ENCODE measurements around the gene KIAA1217. TPM values are rescaled to one million over a fixed set of nuclear protein-coding genes. Genes with fewer than 3 reads are reported as not detected.

Gene KIAA1217
- total and polyA plus RNA-seq, 9 of the 15 experiments (the other 6 are each of a cell fraction or from before 2014, with no cell fraction given): 0.04 TPM; not detected in 8

DNA sequence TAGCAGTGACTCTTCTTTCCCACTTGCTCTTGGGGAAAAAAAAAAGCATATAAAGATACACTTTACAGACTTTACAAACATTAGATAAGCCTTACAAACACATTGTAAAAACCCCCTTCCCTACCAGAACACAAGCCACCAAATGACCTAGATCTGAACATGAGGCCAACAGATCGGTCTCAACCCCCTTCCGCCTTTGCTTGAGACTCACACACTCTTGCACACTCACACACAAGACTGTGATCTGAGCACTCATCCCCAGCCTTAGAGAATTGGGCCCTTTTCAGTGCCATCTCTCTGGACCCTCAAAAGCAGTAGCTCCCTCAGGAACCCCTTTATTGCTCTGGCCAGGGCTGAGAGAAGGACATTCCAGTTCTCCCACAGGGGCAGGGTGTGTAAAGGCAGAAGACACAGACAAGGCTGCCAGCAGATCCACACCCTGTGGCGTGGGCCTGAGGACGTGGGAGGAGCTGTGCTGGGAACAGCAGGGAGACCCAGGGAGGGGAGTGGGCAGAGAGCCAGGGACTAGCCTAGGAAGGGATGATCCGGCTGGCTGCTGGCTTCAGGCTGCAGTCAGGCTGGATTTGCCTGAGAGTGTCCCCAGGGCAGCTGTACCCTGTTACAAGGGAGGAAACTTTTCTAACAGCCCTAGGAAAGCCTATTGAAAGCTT lies 206.7 kb downstream of the KIAA1217 start:
- 0% methylated on average over 5 of the region's 5 CpGs for WGBS (ENCODE audit: insufficient coverage, low coverage, missing lambda C conversion rate)
- Histone ChIP-seq H3K79me2 (ENCODE audit: control insufficient read depth, insufficient read depth, low read length) (no peaks in the 10 kb centered on the region), H3K4me1 (replicated peaks in 1 of 2; ENCODE audit: control insufficient read depth in 2 of 2, insufficient read depth in 2 of 2, low read length in 2 of 2) (no peaks in the 10 kb centered on the region), H3K9ac (ENCODE audit: insufficient read depth in 1 of 2, low read depth in 2 of 2, low read length in 2 of 2) (no peak overlapping the region; a peak in 1 of 4 replicates), H3K27me3 (ENCODE audit: control insufficient read depth in 2 of 2, insufficient read depth in 2 of 2, low read length in 2 of 2) (no peaks in the 10 kb centered on the region), H3K9me1 (ENCODE audit: control insufficient read depth, insufficient read depth, low read length) (no peaks in the 10 kb centered on the region), H3K9me3 (replicated peaks; ENCODE audit: control insufficient read depth, insufficient read depth, low read depth, low read length) (no peaks in the 10 kb centered on the region), H4K20me1 (replicated peaks; ENCODE audit: control insufficient read depth, insufficient read depth, low read length) (no peaks in the 10 kb centered on the region), H3K27ac (ENCODE audit: extremely low read depth, low read depth, low read length) (no peak overlapping the region), H2AFZ (ENCODE audit: low read depth, low read length) (no peak overlapping the region), H3K4me3 (no peak overlapping the region), H3K36me3 (ENCODE audit: control insufficient read depth, insufficient read depth, low read length) (no peaks in the 10 kb centered on the region), H3K4me2 (ENCODE audit: insufficient read depth, low read length) (no peak overlapping the region)
- no peak for ATAC-seq
- no peak for DNase-seq (ENCODE audit: extremely low read depth in 1 of 4, low spot score in 3 of 4)
- ChIA-PET CTCF (ENCODE audit: low intra/inter-chr PET ratio) (no interaction called here), POLR2A (no interaction called here)
- no peak for FAIRE-seq
- BruUV-seq (replicated peaks): no TSS peak
- intact Hi-C loops (cut with micrococcal nuclease) (no loop called here), in situ Hi-C loops (cut with MboI) (no loop called here)
- TF ChIP-seq CBFA2T3 (IDR thresholded peaks at IDR 0.05) (no peak), KHSRP (IDR thresholded peaks at IDR 0.05) (no peak), CBFB (CRISPR knock-in tag; IDR thresholded peaks at IDR 0.05) (no peak), HEY1 (CRISPR knock-in tag; IDR thresholded peaks at IDR 0.05; ENCODE audit: borderline replicate concordance) (no peak), SIN3B (IDR thresholded peaks at IDR 0.05; ENCODE audit: low read depth) (no peak), NBN (IDR thresholded peaks at IDR 0.05; ENCODE audit: low read depth) (no peak), CHD4 (IDR thresholded peaks at IDR 0.05; ENCODE audit: insufficient read depth, insufficient replicate concordance, low read depth, low read length, poor library complexity, severe bottlenecking) (no peak), SMARCE1 (IDR thresholded peaks at IDR 0.05) (no peak), BCL6 (CRISPR knock-in tag; IDR thresholded peaks at IDR 0.05) (no peak), ZNF695 (CRISPR knock-in tag; IDR thresholded peaks at IDR 0.05) (no peak), NCOA4 (IDR thresholded peaks at IDR 0.05; ENCODE audit: partially characterized antibody) (no peak)
- TF ChIP-seq, protein P1, sequence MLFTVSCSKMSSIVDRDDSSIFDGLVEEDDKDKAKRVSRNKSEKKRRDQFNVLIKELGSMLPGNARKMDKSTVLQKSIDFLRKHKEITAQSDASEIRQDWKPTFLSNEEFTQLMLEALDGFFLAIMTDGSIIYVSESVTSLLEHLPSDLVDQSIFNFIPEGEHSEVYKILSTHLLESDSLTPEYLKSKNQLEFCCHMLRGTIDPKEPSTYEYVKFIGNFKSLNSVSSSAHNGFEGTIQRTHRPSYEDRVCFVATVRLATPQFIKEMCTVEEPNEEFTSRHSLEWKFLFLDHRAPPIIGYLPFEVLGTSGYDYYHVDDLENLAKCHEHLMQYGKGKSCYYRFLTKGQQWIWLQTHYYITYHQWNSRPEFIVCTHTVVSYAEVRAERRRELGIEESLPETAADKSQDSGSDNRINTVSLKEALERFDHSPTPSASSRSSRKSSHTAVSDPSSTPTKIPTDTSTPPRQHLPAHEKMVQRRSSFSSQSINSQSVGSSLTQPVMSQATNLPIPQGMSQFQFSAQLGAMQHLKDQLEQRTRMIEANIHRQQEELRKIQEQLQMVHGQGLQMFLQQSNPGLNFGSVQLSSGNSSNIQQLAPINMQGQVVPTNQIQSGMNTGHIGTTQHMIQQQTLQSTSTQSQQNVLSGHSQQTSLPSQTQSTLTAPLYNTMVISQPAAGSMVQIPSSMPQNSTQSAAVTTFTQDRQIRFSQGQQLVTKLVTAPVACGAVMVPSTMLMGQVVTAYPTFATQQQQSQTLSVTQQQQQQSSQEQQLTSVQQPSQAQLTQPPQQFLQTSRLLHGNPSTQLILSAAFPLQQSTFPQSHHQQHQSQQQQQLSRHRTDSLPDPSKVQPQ (CRISPR knock-in tag; IDR thresholded peaks at IDR 0.05; ENCODE audit: borderline replicate concordance): no peak
- TF ChIP-seq, protein P2, sequence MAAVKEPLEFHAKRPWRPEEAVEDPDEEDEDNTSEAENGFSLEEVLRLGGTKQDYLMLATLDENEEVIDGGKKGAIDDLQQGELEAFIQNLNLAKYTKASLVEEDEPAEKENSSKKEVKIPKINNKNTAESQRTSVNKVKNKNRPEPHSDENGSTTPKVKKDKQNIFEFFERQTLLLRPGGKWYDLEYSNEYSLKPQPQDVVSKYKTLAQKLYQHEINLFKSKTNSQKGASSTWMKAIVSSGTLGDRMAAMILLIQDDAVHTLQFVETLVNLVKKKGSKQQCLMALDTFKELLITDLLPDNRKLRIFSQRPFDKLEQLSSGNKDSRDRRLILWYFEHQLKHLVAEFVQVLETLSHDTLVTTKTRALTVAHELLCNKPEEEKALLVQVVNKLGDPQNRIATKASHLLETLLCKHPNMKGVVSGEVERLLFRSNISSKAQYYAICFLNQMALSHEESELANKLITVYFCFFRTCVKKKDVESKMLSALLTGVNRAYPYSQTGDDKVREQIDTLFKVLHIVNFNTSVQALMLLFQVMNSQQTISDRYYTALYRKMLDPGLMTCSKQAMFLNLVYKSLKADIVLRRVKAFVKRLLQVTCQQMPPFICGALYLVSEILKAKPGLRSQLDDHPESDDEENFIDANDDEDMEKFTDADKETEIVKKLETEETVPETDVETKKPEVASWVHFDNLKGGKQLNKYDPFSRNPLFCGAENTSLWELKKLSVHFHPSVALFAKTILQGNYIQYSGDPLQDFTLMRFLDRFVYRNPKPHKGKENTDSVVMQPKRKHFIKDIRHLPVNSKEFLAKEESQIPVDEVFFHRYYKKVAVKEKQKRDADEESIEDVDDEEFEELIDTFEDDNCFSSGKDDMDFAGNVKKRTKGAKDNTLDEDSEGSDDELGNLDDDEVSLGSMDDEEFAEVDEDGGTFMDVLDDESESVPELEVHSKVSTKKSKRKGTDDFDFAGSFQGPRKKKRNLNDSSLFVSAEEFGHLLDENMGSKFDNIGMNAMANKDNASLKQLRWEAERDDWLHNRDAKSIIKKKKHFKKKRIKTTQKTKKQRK (IDR thresholded peaks at IDR 0.05; ENCODE audit: borderline replicate concordance, low read depth, low read length): no peak
- TF ChIP-seq, protein P3, sequence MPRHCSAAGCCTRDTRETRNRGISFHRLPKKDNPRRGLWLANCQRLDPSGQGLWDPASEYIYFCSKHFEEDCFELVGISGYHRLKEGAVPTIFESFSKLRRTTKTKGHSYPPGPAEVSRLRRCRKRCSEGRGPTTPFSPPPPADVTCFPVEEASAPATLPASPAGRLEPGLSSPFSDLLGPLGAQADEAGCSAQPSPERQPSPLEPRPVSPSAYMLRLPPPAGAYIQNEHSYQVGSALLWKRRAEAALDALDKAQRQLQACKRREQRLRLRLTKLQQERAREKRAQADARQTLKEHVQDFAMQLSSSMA (CRISPR knock-in tag; IDR thresholded peaks at IDR 0.05): no peak
